Panc1 (cell line): ENCODE data around the gene CNKSR3. TPM values are rescaled to one million over a fixed set of nuclear protein-coding genes. Genes with fewer than 3 reads are reported as not detected.

Experiments
- ATAC-seq: fragments of 200-7000 bp; cut with Tn5 transposase; 2 replicates; pipeline ENCODE4 v1.9.1; 2020; ENCODE audit warnings: mild to moderate bottlenecking, moderate library complexity
- BruUV-seq: library from RNA; stranded (reverse); fragments of 400-500 nt; replicated peaks from 2 replicates; lab custom pipeline; 2021; lab: Mats Ljungman, UMichigan
- CTCF ChIA-PET: fragments of 300-600 bp; sonication (Branson Sonifier 250); formaldehyde crosslinking; loops from one replicate; lab custom pipeline; 2022; ENCODE audit warnings: antibody characterized with exemption; lab: Charles Lee
- POLR2A ChIA-PET: fragments of 300-600 bp; sonication (Branson Sonifier 250); formaldehyde crosslinking; loops from one replicate; lab custom pipeline; 2022; ENCODE audit warnings: antibody characterized with exemption; lab: Charles Lee
- DNase-seq: peaks from one replicate; pipeline ENCODE4 v3.0.0-alpha.2; 2010; ENCODE audit warnings: low read depth, low spot score
- H3K27ac ChIP-seq: 2 replicates; pipeline ENCODE4 v1.5.1; 2011; ENCODE audit warnings: mild to moderate bottlenecking, low read length, inconsistent platforms
- H3K27me3 ChIP-seq: fragments of 200-500 bp; sonication (Bioruptor generic); 2 replicates; pipeline ENCODE4 v1.6.0; 2014; ENCODE audit warnings: low read length, inconsistent platforms; ENCODE audit not compliant: control insufficient read depth, insufficient read depth
- H3K36me3 ChIP-seq: fragments of 200-500 bp; sonication (Bioruptor generic); 2 replicates; pipeline ENCODE4 v1.5.1; 2014; ENCODE audit warnings: inconsistent platforms, mild to moderate bottlenecking, low read length, moderate library complexity; ENCODE audit not compliant: control insufficient read depth, insufficient read depth
- H3K4me1 ChIP-seq: 2 replicates; pipeline ENCODE4 v1.5.1; 2011; ENCODE audit warnings: inconsistent platforms, mild to moderate bottlenecking, low read length, moderate library complexity; ENCODE audit not compliant: control insufficient read depth, insufficient read depth
- H3K4me3 ChIP-seq, 2 experiments: 2 replicates each; pipeline ENCODE4 v1.5.1; 2011 to 2012; ENCODE audit warnings: low read depth in 2 of 2, low read length in 2 of 2, mild to moderate bottlenecking in 2 of 2, inconsistent platforms in 1 of 2, moderate library complexity in 1 of 2
- H3K9me3 ChIP-seq: fragments of 200-500 bp; sonication (Bioruptor generic); 2 replicates; pipeline ENCODE4 v1.5.1; 2014; ENCODE audit warnings: low read depth, mild to moderate bottlenecking, inconsistent platforms, low read length, moderate library complexity; ENCODE audit not compliant: control insufficient read depth, insufficient read depth
- CTCF ChIP-seq: fragments of 450-650 bp; IDR thresholded peaks from 2 replicates; pipeline ENCODE4 v1.5.1; 2017; ENCODE audit warnings: mild to moderate bottlenecking
- POLR2AphosphoS5 ChIP-seq: IDR thresholded peaks from 2 replicates; pipeline ENCODE4 v1.6.1; 2012; ENCODE audit warnings: mild to moderate bottlenecking, low read depth, low read length, moderate library complexity
- REST ChIP-seq, 2 experiments: IDR thresholded peaks; 2 replicates each; pipeline ENCODE4 v1.6.1; 2011 to 2012; ENCODE audit warnings: low read depth in 2 of 2, control low read depth in 1 of 2, low read length in 1 of 2, mild to moderate bottlenecking in 1 of 2, moderate library complexity in 1 of 2; ENCODE audit not compliant: insufficient read depth in 1 of 2
- SIN3A ChIP-seq: IDR thresholded peaks from 2 replicates; pipeline ENCODE4 v1.6.1; 2012; ENCODE audit warnings: low read depth, mild to moderate bottlenecking, low read length, moderate library complexity, borderline replicate concordance; ENCODE audit not compliant: insufficient read depth
- TCF7L2 ChIP-seq: IDR thresholded peaks from 2 replicates; pipeline ENCODE4 v1.6.1; 2011; ENCODE audit warnings: mild to moderate bottlenecking, low read depth, low read length, inconsistent platforms
- in situ Hi-C: cut with HindIII; loops from 2 replicates; pipeline ENCODE4 v1.10.0; 2016; ENCODE audit warnings: low sequenced_read_pairs, low pct_unique_long_range_greater_than_20kb
- intact Hi-C: fragments of 100-400 bp; cut with micrococcal nuclease; formaldehyde crosslinking; loops from one replicate; pipeline ENCODE4 v1.10.0; 2022; ENCODE audit not compliant: unreplicated experiment
- total RNA-seq: library from RNA; stranded (reverse); gene quantifications from one replicate; pipeline ENCODE4 v1.2.1, GENCODE V29; 2021; ENCODE audit not compliant: unreplicated experiment

CNKSR3 gene
- total RNA-seq, 1 experiment from 2014 or later, result 18.2 TPM

DNA sequence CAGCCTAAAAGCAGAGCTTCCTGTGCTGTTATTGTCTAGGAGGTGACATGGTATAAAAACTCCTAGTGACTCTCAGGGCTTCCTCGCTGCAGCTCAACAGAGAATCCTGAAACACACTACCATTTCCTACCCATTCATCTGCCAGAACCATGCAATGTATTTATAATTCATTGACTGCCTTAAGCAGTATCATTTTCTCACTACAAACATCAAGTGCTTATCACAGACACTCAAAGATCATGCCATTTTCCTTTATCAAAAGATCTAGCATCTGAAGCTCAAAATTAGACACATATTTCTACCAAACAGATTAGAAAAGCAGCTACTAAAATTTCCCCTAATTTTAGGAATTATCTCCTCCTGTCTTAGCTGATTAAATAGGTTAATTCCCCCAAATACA lies 83.5 kb downstream of the CNKSR3 start:
- no peaks in the 10 kb centered on the region for H3K4me1 ChIP-seq
- ChIA-PET POLR2A (interaction anchor here (0.6 kb wide), 1 partner anchor 38 kb away, joined by 3 read pairs; no protein-coding TSS in a partner anchor), CTCF (no interaction called here)
- in situ Hi-C loops, result no loop called here
- ATAC-seq (no peak), DNase-seq (no peak)
- H3K9me3 ChIP-seq, result no peaks in the 10 kb centered on the region
- H3K4me3 ChIP-seq, result no peak overlapping the region
- TF ChIP-seq REST (IDR thresholded peaks at IDR 0.05; ENCODE audit: insufficient read depth in 1 of 2, low read depth in 2 of 2, low read length in 1 of 2) (no peak), CTCF (no peak), POLR2AphosphoS5 (no peak), TCF7L2 (no peak), SIN3A (no peak)
- peaks cover 2% of the 10 kb centered on the region; the same call in 1 of the 2 replicates for H3K36me3 ChIP-seq
- no peak overlapping the region for H3K27ac ChIP-seq
- H3K27me3 ChIP-seq, result no peaks in the 10 kb centered on the region
- intact Hi-C loops, result no loop called here
- no TSS peak for BruUV-seq

DNA sequence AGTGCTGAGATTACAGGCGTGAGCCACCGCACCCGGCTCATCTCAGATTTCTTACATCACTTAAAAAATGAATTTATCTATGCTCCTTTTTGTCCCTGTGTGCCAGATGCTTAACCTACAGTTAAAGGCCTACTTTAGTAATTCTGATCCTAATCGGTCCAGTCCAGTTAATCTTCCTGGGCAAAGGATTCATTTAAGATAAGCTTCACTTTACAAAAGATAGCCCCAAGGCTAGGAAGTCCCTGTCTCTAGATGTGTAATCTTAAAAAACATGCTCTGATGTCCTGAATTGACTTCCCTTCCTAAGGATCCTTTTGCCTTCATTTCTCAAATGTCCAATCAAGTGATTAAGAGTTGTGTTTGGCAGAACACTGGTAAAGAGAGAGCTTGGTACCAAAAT lies 85.5 kb downstream of the CNKSR3 start:
- H3K27ac ChIP-seq, result no peak overlapping the region
- intact Hi-C loops, result no loop called here
- ATAC-seq (no peak), DNase-seq (no peak)
- ChIA-PET CTCF (interaction anchor here (0.6 kb wide), 1 partner anchor 381 kb away, joined by 5 read pairs; no protein-coding TSS in a partner anchor), POLR2A (no interaction called here)
- no peaks in the 10 kb centered on the region for H3K4me1 ChIP-seq
- TF ChIP-seq CTCF, result no peak
- TF ChIP-seq POLR2AphosphoS5, result no peak
- TF ChIP-seq SIN3A, result no peak
- no peak for TF ChIP-seq TCF7L2
- no peak for TF ChIP-seq REST (IDR thresholded peaks at IDR 0.05; ENCODE audit: insufficient read depth in 1 of 2, low read depth in 2 of 2, low read length in 1 of 2)
- H3K9me3 ChIP-seq, result no peaks in the 10 kb centered on the region
- no TSS peak for BruUV-seq
- no peaks in the 10 kb centered on the region for H3K27me3 ChIP-seq
- H3K36me3 ChIP-seq, result no peaks in the 10 kb centered on the region
- in situ Hi-C loops, result no loop called here
- no peak overlapping the region for H3K4me3 ChIP-seq
